K562 (cell line): Measurements from ENCODE around the gene NUP153. TPM values are rescaled to one million over a fixed set of nuclear protein-coding genes. Genes with fewer than 3 reads are reported as not detected.

Source experiments
- CREB3L1 ChIP-seq: fragments of 450-650 bp; IDR thresholded peaks from 2 replicates; pipeline ENCODE4 v1.6.1; 2014; ENCODE audit warnings: low read depth, mild to moderate bottlenecking, moderate library complexity, borderline replicate concordance
- DMBX1 ChIP-seq: fragments of 250-450 bp; sonication (Bioruptor Pico); IDR thresholded peaks from 2 replicates; pipeline ENCODE4 v1.8.0; 2022; ENCODE audit warnings: inconsistent platforms, mild to moderate bottlenecking, moderate library complexity, borderline replicate concordance
- HDAC3 ChIP-seq: fragments of 450-650 bp; IDR thresholded peaks from 2 replicates; pipeline ENCODE4 v1.6.1; 2018; ENCODE audit warnings: borderline replicate concordance, mild to moderate bottlenecking, moderate library complexity; ENCODE audit not compliant: partially characterized antibody
- HLTF ChIP-seq: fragments of 450-650 bp; IDR thresholded peaks from 2 replicates; pipeline ENCODE4 v1.6.1; 2016
- KDM5B ChIP-seq: fragments of 200-600 bp; sonication (generic); IDR thresholded peaks from 2 replicates; pipeline ENCODE4 v1.6.1; 2012; ENCODE audit warnings: low read depth, mild to moderate bottlenecking, moderate library complexity, low read length, control low read depth, inconsistent platforms; ENCODE audit not compliant: insufficient replicate concordance
- LEF1 ChIP-seq: fragments of 450-650 bp; IDR thresholded peaks from 2 replicates; pipeline ENCODE4 v1.6.1; 2016; ENCODE audit warnings: mild to moderate bottlenecking
- MBD2 ChIP-seq: sonication (generic); IDR thresholded peaks from 2 replicates; pipeline ENCODE4 v1.6.1; 2016; ENCODE audit warnings: low read depth, borderline replicate concordance
- NR2C1 ChIP-seq, 2 experiments: fragments of 450-650 bp; IDR thresholded peaks; 2 replicates each; pipeline ENCODE4 v1.6.1; 2017; ENCODE audit warnings: mild to moderate bottlenecking in 2 of 2, antibody characterized with exemption in 1 of 2, inconsistent platforms in 1 of 2, missing compliant biosample characterization in 1 of 2, missing genetic modification characterization in 1 of 2
- SMAD1 ChIP-seq: fragments of 150-350 bp; IDR thresholded peaks from 2 replicates; pipeline ENCODE4 v1.6.1; 2014; ENCODE audit warnings: low read length, low read depth; ENCODE audit not compliant: partially characterized antibody
- TCF7 ChIP-seq: sonication (generic); IDR thresholded peaks from 2 replicates; pipeline ENCODE4 v1.6.1; 2016; ENCODE audit warnings: antibody characterized with exemption, borderline replicate concordance
- TEAD4 ChIP-seq, 2 experiments: sonication (generic) in 1 of 2; formaldehyde crosslinking in 1 of 2; IDR thresholded peaks; 2 replicates each; pipeline versions ENCODE4 v1.6.1 to v1.8.0; 2012 to 2022; ENCODE audit warnings: borderline replicate concordance in 1 of 2, inconsistent platforms in 1 of 2, low read length in 1 of 2, mild to moderate bottlenecking in 1 of 2, missing genetic modification reagents in 1 of 2
- USF1 ChIP-seq: sonication (generic); formaldehyde crosslinking; IDR thresholded peaks from 2 replicates; pipeline ENCODE4 v1.9.0; 2022; ENCODE audit warnings: mild to moderate bottlenecking, missing genetic modification reagents
- ZBTB1 ChIP-seq: sonication (generic); formaldehyde crosslinking; IDR thresholded peaks from 2 replicates; pipeline ENCODE4 v1.8.1; 2023; ENCODE audit warnings: missing genetic modification reagents, low read depth, mild to moderate bottlenecking, borderline replicate concordance
- ZNF431 ChIP-seq: sonication (generic); formaldehyde crosslinking; IDR thresholded peaks from 2 replicates; pipeline ENCODE4 v1.8.0; 2022; ENCODE audit warnings: mild to moderate bottlenecking, missing genetic modification reagents
- ZNF778 ChIP-seq: fragments of 450-650 bp; formaldehyde crosslinking; IDR thresholded peaks from 2 replicates; pipeline ENCODE4 v1.4.0; 2020; ENCODE audit warnings: mild to moderate bottlenecking, moderate library complexity
- polyA plus RNA-seq, 8 experiments: library from polyadenylated mRNA; depleted of rRNA in 4 of 8; stranded (reverse) in 5 of 8; unstranded in 3 of 8; fragments of >200 nt; fragmentation: Nextera tagmentation in 2 of 8; fragmentation: Illumina TruSeq in 1 of 8; extraction: Ambion mirVana in 2 of 8; extraction: Trizol in 1 of 8; gene quantifications; 2 replicates each; pipeline versions ENCODE4 v1.2.1 to v1.2.3, GENCODE V29; 2011 to 2014; ENCODE audit warnings: inconsistent platforms in 1 of 8, missing spikeins in 1 of 8
- total RNA-seq, 7 experiments: library from RNA; depleted of rRNA in 6 of 7; stranded (reverse); fragments of >200 nt in 6 of 7; fragmentation: Illumina TruSeq in 2 of 7; extraction: Trizol in 2 of 7; gene quantifications; 2 replicates each; pipeline versions ENCODE4 v1.2.1 to v1.2.3, GENCODE V29; 2011 to 2021; ENCODE audit warnings: low replicate concordance in 1 of 7
- TF ChIP-seq, protein P1 (sequence below): fragments of 450-650 bp; formaldehyde crosslinking; IDR thresholded peaks from 2 replicates; pipeline ENCODE4 v1.4.0; 2020; ENCODE audit warnings: mild to moderate bottlenecking, moderate library complexity
- TF ChIP-seq, protein P2 (sequence below): fragments of 200-400 bp; formaldehyde crosslinking; IDR thresholded peaks from 2 replicates; pipeline ENCODE4 v1.6.1; 2017; ENCODE audit warnings: mild to moderate bottlenecking, low read depth, low read length, moderate library complexity
- TF ChIP-seq, protein P3 (sequence below): fragments of 250-450 bp; sonication (Bioruptor Pico); IDR thresholded peaks from 2 replicates; pipeline ENCODE4 v1.8.0; 2022; ENCODE audit warnings: inconsistent platforms, mild to moderate bottlenecking, moderate library complexity, borderline replicate concordance

Gene NUP153
- total and polyA plus RNA-seq, 9 of the 15 experiments (the other 6 are each of a cell fraction or from before 2014, with no cell fraction given): 21.9 to 110 (median 84.8) TPM

DNA sequence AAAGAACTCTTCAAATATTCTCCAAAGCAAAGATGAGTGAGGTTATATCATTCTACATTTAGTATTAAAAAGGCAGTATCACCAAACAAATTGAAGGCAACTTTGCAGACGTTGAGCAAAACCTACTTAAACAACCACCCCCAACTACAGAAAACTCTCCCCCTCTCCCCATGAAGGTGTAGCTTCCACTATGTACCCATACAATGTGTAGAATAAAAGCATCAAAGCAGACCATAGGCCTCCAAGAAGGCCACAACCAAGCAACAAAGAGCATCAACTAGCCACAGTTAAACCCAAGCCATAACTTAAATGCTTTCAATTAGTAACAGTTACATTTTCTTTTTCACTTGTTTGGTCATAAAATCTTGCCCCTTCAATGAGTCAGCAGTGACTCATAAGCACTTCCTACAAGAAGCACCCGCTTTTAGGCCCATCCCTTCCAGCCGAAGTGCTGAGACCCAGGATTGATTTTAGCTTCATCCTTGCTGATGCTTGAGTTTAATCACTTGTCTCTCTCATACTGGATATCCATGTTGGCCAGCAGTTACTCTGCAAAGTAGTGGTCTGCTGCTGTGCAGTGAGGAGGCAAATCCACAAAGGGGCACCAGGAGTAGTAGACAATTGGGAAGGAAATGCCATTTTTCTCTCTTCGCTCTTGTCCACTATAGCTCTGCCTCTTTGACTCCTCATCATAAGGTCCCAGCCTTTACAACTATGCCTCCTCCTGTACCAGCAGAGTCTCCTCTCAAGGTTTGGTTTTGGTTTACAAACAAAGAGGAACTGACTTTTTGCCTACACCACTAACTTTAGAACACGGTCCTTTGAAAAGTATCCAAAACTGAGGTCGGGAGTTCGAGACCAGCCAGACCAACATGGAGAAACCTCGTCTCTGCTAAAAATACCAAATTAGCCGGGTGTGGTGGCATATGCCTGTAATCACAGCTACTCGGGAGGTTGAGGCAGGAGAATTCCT is 8.4 kb upstream of the NUP153 start (continued):
- TF ChIP-seq ZBTB1 (CRISPR knock-in tag): no peak
- TF ChIP-seq USF1 (CRISPR knock-in tag): no peak
- no peak for TF ChIP-seq KDM5B
- no peak for TF ChIP-seq CREB3L1
- no peak for TF ChIP-seq TCF7
- no peak for TF ChIP-seq NR2C1 (IDR thresholded peaks at IDR 0.05)
- no peak for TF ChIP-seq NR2C1 (tag; IDR thresholded peaks at IDR 0.05)
- TF ChIP-seq ZNF778 (CRISPR knock-in tag): no peak
- no peak for TF ChIP-seq HDAC3
- TF ChIP-seq TEAD4 (IDR thresholded peaks at IDR 0.05; ENCODE audit: low read length): no peak
- no peak for TF ChIP-seq TEAD4 (CRISPR knock-in tag; IDR thresholded peaks at IDR 0.05; ENCODE audit: borderline replicate concordance)
- peak; percentile 42; the same call in 1 of the 2 replicates for TF ChIP-seq MBD2
- TF ChIP-seq DMBX1 (CRISPR knock-in tag): 0 out of 2 replicates have a peak, but pooled peaks have one; percentile 11
- TF ChIP-seq, protein P1, sequence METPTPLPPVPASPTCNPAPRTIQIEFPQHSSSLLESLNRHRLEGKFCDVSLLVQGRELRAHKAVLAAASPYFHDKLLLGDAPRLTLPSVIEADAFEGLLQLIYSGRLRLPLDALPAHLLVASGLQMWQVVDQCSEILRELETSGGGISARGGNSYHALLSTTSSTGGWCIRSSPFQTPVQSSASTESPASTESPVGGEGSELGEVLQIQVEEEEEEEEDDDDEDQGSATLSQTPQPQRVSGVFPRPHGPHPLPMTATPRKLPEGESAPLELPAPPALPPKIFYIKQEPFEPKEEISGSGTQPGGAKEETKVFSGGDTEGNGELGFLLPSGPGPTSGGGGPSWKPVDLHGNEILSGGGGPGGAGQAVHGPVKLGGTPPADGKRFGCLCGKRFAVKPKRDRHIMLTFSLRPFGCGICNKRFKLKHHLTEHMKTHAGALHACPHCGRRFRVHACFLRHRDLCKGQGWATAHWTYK: no peak
- TF ChIP-seq, protein P2, sequence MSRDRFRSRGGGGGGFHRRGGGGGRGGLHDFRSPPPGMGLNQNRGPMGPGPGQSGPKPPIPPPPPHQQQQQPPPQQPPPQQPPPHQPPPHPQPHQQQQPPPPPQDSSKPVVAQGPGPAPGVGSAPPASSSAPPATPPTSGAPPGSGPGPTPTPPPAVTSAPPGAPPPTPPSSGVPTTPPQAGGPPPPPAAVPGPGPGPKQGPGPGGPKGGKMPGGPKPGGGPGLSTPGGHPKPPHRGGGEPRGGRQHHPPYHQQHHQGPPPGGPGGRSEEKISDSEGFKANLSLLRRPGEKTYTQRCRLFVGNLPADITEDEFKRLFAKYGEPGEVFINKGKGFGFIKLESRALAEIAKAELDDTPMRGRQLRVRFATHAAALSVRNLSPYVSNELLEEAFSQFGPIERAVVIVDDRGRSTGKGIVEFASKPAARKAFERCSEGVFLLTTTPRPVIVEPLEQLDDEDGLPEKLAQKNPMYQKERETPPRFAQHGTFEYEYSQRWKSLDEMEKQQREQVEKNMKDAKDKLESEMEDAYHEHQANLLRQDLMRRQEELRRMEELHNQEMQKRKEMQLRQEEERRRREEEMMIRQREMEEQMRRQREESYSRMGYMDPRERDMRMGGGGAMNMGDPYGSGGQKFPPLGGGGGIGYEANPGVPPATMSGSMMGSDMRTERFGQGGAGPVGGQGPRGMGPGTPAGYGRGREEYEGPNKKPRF: no peak
- TF ChIP-seq ZNF431 (CRISPR knock-in tag): no peak
- peak; percentile 72 for TF ChIP-seq LEF1
- TF ChIP-seq, protein P3, sequence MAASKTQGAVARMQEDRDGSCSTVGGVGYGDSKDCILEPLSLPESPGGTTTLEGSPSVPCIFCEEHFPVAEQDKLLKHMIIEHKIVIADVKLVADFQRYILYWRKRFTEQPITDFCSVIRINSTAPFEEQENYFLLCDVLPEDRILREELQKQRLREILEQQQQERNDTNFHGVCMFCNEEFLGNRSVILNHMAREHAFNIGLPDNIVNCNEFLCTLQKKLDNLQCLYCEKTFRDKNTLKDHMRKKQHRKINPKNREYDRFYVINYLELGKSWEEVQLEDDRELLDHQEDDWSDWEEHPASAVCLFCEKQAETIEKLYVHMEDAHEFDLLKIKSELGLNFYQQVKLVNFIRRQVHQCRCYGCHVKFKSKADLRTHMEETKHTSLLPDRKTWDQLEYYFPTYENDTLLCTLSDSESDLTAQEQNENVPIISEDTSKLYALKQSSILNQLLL (CRISPR knock-in tag): no peak
- peak; percentile 28 for TF ChIP-seq SMAD1
- TF ChIP-seq HLTF: 0 out of 2 replicates have a peak, but pooled peaks have one; percentile 65
